NCI-H2227 treated with DMSO at 0.1 percent for 48 hours (cell line): ENCODE data around the gene PPP1R16B.

Experiments
- DNase-seq: peaks from one replicate; lab custom pipeline; 2025; lab: John Stamatoyannopoulos, UW

The PPP1R16B gene

DNA sequence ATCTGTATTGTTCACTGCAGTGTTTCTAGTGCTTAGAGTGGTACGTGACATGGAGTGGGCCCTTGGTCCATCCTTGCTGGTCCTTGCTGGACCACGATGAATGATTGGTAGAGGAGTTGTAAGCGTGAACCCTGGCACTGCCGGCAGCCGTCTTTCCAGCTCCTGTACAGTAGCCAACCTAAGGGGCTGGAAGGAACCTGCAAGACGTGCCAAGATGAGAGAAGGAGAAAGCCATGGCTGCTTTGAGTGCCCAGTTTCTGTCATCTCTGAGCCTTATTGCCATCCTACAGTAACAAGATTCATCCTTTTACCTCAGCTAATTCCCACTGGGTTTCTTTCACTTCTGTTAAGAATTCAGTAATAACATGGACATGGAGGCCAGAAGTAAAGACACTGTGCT lies 162.6 kb downstream of the PPP1R16B start:
- DNase-seq, result no peak

GRCh38 chr20:38969708-38970107 lies 164.2 kb downstream of the PPP1R16B start:
- DNase-seq, result no peak

DNA sequence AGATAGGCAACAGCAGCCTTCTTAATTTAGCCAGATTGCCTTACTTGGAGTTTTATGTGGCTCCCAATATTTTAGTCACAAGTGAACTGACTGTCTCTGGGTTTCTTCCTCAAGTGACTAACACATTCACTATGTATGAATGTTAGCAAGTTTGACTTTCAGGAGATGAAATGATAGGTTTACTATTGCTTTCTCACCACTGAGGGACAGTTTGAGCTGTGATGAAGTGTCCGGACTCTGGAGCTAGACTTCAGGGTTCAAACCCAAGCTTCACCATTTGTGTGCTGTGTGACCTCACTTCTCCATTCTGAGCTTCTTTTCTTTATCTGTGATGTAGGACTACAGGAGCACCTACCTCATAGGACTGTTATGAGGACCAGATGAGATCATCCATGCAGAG lies 164.8 kb downstream of the PPP1R16B start:
- DNase-seq, result no peak
